NCI-H524 treated with DMSO at 0.1 percent for 48 hours (cell line): ENCODE data around the gene COX19.

ENCODE experiments used
- DNase-seq: peaks from one replicate; lab custom pipeline; 2025; lab: John Stamatoyannopoulos, UW

The COX19 gene

DNA sequence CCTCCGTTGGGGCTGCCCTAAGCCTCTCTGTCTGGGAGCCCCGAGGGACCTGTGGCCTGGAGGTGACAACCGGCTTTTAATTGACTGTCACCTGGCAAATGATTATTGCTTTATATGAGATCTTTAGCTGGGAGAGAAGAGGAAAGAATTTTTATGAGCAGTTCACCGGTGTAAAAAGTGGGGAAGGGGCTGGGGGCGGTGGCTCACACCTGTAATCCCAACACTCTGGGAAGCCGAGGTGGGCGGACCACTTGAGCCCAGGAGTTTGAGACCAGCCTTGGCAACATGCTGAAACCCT, 2.6 kb upstream of the COX19 start:
- no peak for DNase-seq

GRCh38 chr7:977326-978048, 2.1 kb upstream of the COX19 start:
- DNase-seq, result no peak

DNA sequence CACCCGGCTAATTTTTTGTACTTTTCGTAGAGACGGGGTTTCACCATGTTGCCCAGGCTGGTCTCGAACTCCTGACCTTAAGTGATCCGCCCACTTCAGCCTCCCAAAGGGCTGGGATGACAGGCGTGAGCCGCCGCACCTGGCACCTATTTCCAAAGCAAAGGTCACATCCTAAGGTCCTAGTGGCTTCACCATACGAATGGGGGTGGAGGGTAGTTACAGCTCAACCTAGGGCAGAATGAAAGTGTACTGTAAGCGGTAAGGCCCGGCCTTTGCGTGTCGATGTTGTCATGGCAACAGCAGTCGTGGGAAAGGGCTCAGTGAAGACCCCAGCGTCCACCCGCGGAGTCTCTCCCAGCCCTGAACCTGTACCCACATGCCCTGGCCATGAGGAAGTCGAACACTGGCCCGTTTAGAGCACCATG, 1.6 kb upstream of the COX19 start:
- DNase-seq, result no peak

DNA sequence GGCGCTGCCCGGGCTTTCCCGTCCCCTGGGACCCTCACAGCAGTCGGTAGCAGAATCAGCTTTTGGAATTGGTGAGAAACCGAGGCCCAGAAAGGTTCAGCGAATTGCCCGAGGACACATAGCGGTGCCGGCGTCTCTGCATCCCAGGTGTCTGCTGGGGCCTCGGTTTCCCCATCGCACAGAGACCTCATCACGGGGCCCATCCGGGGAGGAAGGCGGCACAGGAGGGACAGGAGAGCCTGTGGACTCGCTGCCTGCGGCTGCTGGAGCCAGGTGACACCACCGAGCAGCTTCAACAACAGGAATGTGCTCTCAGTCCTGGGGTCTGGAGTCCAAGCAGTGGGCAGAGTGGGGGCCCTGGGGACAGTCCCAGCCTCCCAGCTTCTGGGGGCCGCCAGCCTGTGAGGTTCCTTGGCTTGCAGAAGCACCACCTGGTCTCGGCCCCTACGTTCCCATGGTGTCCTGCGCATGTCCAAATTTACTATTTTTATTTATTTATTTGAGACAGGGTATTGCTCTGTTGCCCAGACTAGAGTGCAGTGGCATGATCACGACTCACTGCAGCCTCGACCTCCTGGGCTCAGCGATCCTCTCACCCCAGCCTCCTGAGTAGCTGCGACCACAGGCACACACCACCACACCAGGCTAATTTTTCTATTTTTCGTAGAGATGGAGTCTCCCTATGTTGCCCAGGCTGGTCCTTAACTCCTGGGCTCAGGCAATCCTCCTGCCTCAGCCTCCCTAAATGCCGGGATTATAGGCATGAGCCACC, 539 bp upstream of the COX19 start:
- no peak for DNase-seq

DNA sequence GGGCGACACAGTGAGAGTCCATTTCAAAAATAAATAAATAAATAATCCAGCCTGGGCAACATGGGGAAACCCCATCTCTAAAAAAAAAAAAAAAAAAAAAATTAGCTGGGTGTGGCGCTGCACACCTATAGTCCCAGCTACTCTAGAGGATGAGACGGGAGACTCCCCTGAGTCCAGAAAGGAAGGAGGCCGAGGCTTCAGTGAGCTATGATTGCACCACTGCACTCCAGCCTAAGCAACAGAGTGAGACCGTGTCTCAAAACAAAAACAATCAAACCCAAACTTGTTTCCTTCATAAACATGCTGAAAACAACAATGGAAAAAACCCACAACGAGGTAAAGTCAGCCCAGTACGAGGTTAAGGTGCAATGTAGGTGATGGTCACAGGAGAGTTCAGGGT, 1.2 kb downstream of the COX19 start:
- no peak for DNase-seq

DNA sequence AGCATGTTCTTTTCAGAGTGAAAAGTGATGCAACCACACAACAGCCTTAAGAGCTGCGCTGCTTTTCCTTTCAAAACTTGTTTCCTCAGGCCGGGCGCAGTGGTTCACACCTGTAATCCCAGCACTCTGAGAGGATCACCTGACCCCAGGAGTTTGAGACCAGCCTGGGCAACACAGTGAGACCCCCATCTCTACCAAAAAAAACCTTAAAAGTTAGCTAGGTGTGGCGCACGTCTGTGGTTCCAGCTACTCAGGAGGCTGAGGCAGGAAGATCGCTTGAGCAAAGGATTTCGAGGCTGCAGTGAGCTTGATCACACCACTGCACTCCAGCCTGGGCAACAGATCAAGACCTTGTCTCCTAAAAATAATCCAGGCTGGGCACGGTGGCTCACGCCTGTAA, 2.0 kb downstream of the COX19 start:
- DNase-seq, result no peak

- DNase-seq, result no peak
Observed at GRCh38 chr7:972676-973309, 2.6 kb downstream of the COX19 start.

- DNase-seq, result no peak
Observed at GRCh38 chr7:972110-972509, 3.2 kb downstream of the COX19 start.

- no peak for DNase-seq
Observed at GRCh38 chr7:970744-971143, 4.6 kb downstream of the COX19 start.

- DNase-seq, result no peak
Observed at GRCh38 chr7:969403-969802, 5.9 kb downstream of the COX19 start.

DNA sequence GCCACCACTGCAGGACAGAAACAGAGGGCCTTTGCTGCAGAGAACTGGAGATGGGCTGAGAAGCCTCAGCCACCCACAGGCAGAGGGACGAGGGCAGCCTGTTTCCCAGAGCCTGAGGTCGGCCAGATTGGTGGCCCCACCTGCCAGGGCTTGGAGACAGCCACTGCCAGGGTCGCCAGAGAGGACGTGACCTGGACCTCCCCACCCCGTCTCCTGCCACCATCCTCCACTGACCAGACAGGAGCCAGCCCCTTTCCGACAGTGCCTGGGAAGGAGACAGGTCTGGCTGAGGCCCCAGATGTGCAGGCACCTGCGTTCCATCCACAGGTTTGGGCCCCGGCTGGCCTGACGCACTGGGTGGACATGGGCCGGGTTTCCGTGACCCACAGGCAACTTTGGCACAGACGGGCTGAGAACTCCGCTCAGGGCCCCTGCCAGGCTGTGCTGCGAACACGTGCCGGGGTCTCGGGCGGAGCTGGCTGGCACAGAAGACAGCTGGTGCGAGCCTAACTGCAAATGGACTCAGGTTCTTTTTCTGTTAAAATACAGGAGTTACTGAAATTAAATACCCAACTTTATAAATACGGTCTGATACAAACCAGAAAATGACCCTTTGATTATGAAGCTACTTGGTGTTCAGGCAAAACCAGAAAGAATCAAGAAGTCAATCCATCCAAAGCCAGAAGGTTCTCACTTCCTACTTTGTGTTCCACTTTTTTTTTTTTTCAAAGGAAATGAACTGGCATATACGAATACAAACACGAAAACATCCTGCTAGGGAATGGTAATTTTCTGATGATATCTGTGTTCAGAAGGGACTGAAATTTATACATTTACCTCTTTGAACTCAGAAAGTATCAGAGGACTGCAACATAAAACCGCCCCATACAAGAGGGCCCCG, 6.9 kb downstream of the COX19 start:
- DNase-seq, result no peak

DNA sequence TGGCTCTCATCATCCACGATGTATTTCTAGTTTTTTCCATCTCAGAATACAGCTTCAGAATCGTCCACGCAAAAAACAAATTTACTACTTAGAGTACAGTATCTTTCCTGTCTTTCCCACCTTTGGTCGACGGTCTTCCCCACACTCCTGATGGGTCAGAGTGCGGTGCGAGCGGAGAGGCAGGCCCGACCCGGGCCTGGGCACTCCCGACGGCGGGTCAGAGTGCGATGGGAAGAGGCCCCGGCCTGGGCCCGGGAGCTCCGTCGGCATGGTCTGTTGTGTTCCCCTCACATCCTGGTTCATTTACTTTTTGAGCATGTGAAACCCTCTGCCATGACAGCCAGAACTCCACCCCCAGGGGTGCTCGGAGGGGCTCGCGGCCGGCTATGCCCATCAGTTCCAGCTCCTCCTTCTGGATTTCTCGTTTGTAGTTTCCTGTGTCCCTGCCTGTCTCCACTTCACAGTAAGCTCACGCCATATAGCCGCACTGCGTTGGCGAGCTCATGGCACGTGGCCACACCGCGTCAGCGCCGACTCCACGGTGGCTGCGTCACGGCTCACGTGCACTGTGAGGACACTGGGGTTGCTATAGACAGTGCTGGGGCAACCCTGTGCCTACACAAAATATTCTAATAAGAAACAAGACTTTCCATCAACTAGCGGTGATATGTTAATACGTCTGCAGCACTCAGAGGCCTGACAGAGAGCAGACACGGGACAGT, 7.8 kb downstream of the COX19 start:
- DNase-seq, result no peak

DNA sequence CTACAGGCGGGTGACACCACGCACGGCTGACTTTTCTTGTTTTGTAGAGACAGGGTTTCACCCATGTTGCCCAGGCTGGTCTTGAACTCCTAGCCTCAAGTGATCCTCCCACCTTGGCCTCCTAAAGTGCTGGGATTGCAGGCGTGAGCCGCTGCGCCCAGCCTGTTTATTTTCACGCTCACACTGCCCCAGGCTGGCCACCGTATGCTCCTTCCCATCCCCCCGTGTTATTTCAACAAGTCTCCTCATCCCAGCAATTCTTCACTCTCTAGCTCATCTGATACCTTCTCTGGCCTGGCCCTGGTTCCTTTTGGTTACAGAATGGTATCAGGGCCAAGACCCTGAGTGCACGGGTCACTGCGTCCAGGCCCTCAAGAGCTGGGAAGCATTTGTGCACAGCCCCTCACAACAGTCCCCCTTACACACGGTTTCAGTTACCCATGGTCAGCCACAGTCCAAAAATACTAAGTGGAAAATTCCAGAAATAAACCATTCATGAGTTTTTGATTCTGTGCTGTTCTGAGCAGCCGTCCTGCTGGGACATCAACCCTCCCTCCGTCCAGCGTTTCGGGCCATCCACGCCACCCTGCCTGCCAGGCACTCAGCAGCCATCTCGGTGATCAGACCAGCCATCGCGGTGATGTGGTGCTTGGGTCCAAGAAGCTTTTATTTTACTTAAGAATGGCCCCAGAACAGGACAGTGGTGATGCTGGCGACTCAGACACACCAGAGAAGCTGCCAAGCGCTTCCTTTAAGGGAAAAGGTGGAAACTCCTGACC, 8.9 kb downstream of the COX19 start:
- DNase-seq, result no peak

GRCh38 chr7:964401-965231, 10.7 kb downstream of the COX19 start:
- no peak for DNase-seq

DNA sequence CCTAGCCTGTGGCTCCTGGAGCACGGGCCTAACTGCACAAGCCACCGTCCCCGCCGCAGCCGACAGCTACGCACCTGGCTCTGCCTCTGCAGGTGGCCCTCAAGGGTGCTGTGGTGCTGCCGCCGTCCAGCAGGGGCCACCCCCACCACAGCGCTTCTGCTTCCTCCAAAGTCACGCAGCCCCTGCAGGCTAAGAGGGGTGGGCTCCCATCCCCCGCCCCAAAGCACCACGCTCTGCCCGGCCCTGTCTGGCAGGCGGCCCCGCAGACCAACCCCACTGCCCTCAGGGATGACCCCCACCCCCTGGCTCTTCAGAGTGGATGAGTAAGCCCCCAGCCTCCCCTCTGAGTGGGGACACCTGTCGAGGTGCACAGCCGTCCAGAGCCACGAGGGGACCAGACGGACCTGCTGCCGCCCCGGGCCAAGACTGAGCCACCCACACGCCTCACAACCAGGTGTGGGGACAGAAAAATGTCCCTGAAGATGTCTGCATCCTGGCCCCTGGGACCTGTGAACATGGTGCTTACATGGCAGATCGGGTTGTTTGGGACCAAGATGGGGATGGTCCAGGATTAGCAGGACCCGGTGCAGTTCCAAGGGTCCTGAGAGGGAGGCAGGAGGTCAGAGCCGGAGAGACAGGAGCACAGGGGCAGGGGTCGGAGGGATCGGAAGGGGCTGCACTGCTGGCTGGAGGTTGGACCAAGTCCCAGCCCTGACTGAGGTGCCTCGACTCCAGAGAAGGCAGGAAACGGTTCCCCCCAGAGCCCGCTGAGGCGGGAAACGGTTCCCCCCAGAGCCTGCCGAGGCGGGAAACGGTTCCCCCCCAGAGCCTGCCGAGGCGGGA, 11.9 kb downstream of the COX19 start:
- DNase-seq, result no peak

DNA sequence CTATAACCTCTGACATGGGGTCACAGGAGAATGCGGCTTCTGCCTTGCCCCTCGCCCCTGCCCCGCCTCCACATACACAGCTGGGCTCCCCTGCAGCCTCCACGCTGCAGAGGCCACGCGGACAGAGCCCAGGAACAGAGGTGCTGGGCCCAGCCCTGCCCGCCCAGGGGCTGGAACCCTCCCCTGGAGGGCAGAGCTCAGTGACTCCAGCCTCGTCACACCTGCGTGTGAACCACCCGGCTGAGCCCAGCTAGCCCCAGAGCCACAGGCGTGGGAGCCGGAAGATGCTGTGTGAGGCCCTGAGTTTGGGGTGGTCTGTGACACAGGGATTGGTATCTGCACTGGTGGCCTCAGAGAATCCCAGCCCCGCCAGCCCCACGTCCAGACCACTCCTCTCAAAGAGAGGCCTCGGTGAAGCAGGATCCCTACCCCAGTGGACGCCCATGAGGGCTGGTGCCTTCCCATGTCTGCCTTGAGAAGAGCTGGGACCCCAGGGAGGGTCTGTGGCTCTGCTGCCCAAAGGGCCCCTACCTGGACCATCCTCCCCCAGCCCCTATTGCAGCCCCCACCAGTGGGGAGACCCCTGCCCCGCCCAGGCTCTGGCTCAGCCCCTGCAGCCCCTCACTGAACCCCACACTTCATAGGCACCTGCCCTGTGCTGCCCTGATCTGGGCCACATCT, 12.8 kb downstream of the COX19 start:
- no peak for DNase-seq

DNA sequence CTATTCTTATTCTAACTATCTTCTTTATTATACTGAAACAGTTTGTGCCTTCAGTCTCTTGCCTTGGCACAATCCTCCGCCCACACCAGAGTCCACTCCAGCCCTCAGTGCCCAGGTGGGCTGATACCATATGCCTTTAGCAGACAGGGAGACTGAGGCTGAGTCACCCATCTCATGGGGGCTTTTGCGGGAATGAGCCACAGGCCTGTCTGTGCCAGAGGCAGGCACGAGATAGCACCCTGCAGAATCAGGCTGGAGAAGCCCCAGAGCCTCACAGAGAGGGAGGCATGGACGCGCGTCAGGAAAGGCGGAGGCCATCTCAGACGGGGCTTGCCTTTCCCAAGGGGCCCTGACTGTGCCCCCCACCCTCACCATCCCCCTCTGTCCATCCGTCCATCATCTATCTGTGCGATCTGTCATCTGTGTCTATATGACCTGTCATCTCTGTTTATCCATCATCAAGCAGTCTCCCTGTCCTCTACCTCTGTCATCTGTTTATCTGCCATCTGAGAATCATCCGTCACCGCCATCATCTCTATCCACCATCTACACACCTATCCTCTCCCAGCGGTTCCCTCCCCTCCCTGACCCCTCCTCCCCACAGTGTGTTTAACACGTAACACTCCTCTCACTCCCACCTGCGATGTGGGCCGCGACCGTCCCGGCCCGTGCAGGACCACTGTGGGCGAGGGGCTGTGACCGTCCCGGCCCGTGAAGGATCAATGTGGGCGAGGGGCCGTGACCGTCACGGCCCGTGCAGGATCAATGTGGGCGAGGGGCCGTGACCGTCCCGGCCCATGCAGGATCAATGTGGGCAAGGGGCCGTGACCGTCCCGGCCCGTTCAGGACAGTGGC, 13.6 kb downstream of the COX19 start:
- no peak for DNase-seq
